GM19025 (cell line): ENCODE data around the gene TMCC2.
"Not testable (repeated sequence)": the region's sequence is repeated elsewhere in the genome, so short reads cannot be mapped to it uniquely, and the experiment has no call there.

Experiments used
- ATAC-seq: cut with Tn5 transposase; IDR thresholded peaks from one replicate; pipeline ENCODE4 v1.9.1; 2021; ENCODE audit warnings: mild to moderate bottlenecking, low read depth, moderate library complexity; ENCODE audit not compliant: unreplicated experiment

Gene TMCC2

DNA sequence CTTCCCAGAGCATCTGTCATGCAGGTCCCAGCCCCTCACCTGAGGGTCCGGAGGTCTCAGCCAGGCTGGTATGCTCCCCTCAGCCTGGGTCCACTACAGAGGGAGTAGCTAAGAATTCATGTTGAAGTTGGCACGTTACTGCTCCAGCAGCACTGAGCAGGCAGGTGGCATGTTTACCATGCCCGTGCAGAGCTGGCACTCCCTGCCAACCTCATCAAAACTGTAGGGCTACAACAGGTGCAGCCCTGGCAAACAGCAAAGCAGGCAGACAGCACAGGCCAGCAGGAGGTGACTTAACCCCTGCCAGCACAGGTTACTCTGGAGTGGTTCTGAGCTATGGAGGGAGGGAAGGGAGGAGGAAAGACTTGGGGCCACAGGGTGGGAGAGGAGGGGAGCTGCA, 47.4 kb downstream of the TMCC2 start:
- ATAC-seq = no peak

DNA sequence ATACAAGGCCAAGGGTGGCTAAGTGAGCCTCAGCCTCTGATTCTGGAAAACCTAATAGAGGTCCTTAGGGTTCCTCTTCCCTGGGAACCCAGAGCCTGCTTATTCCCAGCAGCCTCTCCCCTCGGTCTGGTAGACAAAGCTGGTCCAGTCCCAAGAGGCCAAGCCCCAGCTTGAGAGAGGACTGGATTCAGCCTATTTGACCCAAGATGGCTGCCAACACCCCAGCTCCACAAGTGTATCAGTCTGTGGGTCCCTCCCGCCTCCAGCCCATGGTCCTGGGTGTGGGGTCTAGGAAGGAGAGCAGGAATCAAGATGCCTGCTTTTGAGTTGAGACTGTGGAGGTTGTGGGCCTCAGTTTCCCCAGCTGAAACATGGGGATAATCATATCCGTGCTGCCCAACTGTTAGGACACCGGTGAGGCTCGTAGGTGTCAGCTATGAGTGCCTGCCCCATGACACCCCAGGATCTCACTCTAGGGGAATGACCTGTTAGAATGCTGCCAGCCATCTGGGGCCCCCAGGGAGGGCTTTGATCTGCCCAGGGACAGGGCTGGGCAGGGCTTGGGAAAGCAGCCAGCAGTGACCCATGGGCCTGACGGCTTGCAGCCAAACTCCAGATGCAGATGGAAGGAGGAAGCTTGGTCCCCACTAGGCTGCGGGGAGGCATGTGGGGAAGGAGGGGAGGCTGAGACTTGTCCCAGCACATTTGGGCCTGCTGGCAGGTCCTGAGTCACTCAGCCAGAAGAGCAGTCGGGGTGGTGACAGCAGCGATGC, 48.4 kb downstream of the TMCC2 start:
- ATAC-seq = no peak

DNA sequence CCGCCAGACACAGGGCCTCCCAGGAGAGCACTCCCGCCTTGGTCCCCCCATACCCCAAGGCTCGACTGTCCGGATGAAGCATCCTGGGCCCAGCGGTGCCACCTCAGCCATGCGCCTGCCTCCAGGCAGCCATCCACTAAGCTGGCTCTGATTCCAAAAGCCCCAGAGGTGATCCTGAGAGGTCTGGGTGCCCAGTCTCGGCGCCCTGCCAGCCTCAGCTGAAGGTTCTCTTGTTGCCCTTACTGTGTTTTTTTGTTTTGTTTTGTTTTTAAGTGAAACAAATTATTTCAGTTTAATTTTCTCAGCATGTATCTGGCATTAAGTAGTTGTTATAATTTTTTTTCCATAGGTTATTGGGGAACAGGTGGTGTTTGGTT, 48.9 kb downstream of the TMCC2 start:
- no peak for ATAC-seq

DNA sequence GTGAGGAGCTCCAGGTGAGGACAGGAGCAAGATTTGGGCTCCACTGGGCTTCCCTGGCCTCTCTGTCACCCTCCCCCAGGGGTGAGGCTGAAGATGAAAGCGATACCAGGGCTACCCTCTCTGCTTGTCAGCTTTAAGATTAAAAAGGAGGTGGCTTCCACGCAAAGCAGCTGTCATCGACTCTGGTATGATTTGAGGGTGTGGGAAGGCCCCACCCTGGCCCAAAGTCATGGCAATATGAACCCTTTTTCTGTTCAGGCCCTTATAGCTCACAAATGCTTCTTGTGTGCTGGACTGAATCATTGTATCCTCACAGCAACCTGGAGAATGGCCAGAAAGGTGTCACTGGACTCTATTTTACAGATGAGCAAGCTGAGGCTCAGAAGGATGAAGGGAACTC, 52.2 kb downstream of the TMCC2 start:
- ATAC-seq = no peak

DNA sequence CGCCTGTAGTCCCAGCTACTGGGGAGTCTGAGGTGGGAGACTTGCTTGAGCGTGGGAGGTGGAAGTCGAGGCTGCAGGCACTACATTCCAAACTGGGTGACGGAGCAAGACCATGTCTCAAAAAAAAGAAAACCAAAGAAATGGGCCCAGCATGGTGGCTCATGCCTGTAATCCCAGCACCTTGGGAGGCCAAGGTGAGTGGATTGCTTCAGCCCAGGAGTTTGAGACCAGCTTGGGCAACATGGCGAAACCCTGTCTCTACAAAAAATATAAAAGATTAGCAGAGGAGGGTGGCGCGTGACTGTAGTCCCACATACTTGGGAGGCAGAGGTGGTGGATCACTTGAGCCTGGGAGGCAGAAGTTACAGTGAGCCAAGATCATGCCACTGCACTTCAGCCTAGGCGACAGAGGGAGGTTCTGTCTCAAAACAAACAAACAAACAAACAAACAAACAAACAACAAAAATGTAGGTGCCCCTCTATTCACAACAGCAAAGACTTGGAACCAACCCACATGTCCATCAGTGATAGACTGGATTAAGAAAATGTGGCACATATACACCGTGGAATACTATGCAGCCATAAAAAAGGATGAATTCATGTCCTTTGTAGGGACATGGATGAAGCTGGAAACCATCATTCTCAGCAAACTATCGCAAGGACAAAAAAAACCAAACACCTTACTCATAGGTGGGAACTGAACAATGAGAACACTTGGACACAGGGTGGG, 53.1 kb downstream of the TMCC2 start:
- not testable (repeated sequence) for ATAC-seq

DNA sequence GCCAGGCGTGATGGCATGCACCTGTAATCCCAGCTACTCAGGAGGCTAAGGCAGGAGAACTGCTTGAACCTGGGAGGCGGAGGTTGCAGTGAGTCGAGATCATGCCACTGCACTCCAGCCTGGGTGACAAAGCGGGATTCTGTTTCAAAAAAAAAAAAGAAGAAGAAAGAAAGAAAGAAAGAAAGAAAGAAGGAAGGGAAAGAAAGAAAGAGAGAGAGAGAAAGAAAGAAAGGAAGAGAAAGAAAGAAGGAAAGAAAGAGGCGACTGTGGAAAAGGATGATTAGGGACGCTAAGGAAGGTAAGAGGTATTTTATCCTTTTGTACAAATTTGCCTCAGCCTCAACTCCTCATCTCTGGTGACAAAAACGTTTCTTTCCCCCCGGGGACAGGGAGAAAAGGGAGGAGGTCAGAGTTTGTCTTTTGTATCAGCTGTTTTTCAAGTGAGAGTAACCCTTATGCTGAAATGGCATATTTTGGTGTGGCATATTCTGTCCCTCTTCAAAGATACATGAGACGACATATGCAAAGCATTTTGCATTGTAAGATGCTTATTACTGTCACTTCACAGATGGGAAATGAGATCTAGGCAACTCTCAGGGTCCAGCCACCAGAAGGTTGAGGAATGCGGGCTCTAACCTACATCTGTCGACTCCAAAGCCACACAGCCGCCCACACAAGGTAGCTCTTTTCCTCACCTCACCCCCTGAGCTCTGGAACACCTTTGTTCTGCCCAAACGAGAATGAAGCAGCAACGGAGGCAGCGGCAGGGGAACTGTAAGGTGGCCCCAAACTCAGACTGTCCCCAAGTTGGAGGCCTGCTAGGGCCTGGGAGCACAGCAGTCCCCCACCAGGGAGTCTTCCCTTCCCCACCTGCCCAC, 55.8 kb downstream of the TMCC2 start:
- no peak for ATAC-seq

DNA sequence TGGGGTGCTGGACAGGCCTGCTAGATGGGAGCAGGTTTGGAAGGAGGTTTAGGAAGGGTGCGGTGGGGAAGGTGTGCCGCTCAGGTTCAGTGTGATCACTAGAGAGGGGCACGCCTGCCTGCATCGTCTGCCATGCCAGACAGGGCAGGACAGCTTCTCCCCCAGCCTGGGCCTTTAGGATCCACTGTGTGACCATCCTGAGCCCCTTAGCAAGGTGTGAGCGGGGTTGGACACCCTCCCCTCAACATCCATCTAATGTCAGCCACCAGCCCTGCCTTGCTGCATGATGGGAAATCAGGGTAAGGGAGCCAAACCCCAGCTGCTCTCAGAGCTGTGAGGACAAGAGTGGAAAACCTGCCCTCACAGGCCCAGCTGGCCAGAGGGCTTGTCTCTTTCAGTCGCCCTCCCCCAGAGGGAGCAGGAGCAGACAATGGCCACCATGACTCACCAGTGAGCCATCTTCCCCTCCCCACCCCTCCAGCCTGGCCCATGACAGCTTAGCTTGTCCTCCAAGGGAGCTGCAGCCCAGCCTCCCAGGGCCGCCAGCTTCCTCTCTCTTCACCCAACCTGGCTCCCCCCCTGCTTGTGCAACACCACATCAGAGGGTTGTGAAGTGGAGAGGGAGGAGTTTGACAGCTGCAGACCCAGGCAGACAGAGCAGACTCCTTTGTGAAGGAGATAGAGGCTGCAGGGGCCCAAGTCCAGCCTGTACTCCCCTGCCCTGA, 56.8 kb downstream of the TMCC2 start:
- no peak for ATAC-seq

DNA sequence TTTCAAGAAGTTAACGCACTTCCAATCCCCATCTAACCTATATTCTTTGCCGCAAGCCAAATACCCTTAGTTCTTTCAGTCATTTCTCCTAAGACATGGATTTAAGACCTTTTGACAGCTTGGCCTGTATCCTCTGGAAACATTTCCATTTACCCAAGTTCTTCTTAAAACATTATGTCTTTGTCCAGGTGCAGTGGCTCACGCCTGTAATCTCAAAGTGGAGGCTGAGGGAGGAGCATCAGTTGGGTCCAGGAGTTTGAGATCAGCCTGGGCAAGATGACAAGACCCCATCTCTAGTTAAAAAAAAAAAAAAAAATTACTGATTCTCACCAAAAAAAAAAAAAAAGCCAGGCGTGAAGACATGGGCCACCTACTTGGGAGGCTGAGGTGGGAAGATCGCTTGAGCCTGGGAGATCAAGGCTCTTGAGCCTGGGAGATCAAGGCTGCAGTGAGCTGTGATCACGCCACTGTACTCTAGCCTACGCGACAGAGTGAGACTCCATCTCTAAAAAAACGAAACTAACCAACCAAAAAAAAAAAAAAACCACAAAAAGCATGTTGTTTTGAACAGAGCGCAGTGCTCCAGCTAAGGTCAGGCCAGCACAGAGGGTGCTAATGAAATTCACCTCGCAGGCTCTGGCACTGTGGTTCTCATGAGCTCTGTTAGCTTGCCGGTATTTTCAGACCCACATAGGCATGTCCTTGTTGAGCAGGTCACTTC, 57.8 kb downstream of the TMCC2 start:
- ATAC-seq = peak; percentile 35

DNA sequence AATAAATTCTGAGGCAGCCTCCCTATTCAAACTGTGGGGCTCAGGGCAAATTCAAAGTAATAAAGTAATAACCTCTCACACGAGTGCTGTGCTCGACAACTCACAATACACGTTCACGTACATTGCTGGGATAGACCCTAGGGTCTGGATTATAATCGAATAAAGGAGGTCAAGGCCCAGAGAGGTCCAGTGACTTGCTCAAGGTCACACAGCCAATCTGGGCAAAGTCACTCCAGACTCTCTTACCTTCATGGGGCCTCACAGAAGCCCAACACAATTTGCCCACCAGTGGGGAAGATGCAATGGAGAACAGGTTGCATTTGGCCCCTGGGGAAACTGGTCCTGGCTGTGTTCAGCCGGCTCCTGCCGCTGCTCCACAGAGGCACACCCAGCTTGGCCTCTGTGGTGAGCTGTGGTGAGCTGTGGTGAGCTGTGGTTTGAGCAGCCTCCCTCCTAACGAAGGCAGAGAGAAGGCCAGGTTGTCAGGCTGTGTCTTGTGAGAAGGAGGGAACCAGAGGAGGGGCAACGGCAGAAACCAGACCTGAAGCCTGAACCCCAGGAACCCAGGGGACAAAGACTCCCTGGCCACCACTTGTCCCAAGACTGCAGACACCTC, 58.7 kb downstream of the TMCC2 start:
- ATAC-seq = no peak

DNA sequence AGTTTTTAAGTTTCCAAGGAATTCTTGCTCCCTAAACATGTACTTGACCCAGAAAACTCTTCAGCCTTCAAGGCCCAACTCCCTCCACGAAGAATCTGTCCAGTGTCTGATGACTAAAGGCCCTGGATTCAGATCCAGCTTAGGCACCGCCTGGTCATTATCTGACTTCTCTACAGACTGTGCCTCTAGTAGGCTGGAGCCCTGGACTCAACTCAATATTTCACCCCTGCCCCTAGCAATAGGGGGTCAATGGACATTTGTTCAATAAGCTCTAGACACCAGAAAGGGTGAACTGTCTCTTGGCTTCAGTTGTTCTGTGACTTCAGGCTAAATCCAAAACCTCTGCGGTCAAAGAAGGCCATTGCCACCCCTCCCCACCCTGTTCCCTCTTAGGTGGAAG, 59.3 kb downstream of the TMCC2 start:
- no peak for ATAC-seq

DNA sequence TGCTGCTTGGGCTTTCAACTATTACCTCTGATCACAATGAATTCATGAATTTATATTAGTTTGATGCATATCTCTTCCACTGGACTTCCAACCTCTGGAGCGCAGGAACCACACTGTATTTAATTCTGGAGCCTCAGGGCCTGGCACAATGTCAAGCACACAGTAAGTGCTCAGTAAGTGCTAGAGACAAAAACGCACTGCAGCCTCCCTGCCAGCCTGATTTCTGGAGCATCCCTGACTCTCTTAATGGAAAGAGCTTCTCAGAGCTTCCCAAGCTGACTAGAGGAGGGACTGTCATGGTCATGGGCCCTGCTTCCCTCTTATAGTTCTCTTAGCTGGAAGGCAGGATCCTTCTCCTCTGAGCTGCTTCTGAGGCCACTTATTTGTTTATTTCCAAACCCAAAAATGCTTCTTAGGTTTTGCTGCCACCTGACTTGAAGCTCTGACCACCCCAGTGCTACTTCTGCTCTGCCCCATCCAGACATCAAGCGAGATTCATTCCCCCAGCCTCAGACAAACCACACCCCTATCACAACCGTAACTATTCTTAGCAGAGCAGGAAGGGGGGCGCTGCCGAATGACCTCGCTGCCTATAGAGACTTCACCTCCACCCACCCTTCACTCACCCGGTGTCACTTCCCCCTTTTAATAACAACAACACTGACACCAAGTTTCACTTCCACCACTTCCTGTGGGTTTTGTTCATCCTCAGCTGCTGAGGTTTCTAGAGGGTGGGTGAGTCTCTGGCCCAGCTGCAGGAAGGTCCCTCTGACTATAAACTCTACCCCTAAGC, 60.2 kb downstream of the TMCC2 start:
- ATAC-seq = peak; percentile 79

DNA sequence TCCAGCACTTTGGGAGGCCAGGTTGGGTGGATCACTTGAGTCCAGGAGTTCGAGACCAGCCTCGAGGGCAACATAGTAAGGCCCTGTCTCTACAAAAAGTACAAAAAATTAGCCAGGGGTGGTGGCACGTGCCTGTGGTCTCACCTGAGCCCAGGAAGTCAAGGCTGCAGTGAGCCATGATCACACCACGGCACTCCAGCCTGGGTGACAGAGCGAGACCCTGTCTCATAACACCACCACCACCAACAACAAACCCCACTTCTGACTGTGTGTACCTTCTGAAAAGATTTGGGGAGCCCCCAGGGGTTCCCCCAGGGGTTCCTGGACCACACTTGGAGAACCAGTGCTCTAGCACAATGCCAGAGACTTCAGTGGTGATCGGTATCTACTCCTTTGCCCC, 63.9 kb downstream of the TMCC2 start:
- no peak for ATAC-seq

DNA sequence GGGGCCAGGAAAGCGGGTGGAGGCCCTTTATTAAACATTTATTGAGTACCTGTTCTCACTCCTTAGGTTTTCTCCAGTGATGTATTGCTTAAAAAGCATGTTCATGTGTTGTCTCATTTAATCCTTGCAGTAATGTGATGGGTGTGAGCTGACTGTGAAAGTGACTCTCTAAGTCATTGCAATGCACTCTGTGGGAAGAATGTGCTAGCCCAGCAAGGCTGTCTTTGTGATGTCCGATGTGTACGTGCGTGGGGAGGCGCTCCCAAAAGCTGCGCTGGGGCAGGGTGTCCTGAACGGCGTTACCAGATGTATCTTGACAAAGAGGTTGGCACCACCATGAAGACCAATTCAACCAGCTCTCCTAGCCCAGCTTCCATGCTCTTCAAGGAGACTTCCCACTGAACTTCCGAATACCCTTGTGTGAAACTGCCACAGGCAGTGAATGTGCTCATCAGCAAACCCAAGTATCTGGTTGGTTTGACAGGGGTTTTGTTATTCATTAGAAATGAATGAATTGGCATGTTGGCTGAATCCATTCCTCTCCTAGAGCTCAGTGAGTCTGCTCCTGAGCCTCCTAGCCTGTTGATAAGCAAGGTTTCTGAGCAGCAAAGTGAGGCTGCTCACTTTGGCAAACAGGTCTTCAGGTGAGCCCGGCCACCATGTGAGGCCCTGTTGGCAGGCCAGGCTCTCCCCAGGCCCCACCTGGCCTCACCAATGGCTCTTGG, 65.8 kb downstream of the TMCC2 start:
- no peak for ATAC-seq

DNA sequence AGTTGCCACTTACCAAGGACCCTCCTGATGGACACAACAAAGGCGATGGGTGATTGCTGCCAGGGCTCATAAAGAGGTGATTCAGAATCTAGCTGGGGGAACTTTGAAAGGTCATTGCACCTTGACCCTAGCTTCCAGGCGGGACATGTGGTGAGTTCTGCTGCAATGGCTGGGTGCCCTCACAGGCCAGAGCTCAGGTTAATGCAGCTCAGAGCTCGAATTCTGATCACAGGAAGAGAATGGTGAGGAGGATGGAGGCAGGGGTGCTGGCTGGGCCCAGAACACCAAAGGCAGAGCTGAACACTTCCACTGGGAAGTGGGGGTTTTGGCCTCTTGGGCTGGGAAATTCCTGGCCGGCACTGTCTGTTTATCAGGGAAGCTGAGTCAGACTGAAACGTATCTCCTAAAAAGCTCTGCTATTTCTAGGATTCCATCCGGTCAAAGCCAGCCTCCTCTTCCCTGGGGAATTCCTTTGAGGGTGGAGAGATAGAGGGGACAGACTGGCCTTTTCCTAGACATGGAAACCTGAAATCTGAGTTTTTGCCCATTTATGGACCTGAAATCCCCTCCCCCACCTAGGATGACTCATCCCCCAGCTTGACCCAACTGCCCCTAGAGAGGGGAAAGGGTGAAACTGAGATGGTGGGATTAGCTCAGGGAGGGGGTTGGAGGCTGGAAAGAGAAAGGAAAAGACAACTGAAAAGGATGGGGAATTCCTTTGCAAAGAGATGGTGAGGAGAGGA, 66.6 kb downstream of the TMCC2 start:
- ATAC-seq = no peak

DNA sequence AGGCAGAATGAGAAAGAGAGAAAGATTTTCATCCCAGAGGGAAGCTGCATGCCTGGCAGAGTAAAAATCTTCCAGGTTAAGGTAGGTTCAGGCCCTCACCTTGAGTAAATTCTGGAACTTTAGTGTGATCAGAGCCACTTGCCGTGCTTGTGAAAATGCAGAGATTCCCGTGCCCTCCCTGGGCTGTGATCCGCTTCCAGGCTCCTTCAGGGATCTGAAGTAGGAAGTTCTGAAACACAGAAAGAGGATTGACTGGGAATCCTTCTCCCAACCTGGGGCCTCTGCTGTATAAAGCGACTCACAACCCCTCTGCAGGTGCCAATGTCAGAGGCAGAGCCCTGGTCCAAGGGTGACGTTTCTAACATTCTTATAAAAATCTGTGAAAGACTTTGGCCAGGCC, 67.2 kb downstream of the TMCC2 start:
- ATAC-seq = no peak

DNA sequence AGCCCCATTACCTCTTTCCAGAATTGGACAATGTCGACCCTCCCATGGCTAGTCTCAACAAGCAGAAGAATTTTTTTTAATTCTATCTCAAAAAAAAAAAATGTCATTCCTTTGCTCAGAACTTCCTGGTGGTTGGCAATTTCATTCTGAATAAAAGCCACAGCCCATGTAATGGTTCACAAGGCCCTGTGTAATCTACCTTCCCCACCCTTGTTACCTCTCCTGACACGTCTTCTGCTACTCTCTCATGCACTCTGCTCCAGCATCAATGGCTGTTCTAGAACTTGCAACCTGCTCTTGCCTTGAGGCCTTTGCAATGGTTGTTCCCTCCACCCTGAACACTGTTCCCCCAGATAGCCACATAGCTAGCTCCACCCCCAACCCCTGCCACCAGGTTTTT, 68.4 kb downstream of the TMCC2 start:
- ATAC-seq = no peak

DNA sequence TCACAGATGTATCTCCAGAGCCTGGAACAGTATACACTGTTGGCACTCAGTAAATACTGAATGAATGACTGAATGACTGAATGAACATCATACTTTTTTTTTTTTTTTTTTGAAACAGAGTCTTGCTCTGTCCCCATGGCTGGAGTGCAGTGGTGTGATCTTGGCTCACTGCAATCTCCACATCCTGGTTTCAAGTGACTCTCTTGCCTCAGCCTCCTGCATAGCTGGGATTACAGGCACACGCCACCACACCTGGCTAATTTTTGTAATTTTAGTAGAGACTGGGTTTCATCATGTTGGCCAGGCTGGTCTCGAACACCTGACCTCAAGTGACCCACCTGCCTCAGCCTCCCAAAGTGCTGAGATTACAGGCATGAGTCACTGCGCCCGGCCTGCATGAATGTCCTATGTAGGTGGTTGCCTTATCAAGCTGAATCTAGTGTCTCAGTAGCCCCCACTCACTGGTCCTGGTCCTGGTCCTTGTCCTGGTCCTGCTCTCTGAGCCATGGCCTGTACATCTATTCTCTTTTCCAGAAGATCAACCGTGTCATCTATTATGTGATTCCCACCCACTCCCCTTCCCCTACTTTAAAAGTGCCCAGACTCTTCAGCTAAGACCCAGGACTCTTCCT, 69.9 kb downstream of the TMCC2 start:
- ATAC-seq = not testable (repeated sequence)
